NK-92 (cell line): ENCODE results near the gene TMA7.
A peak's percentile ranks its signal among the peaks of the same experiment; 100 is the strongest.
"Not testable (repeated sequence)": the region's sequence is repeated elsewhere in the genome, so short reads cannot be mapped to it uniquely, and the experiment has no call there.

Source experiments
- DNase-seq: peaks from one replicate; lab custom pipeline; 2025; ENCODE audit not compliant: unreplicated experiment; lab: John Stamatoyannopoulos, UW

The TMA7 gene

DNA sequence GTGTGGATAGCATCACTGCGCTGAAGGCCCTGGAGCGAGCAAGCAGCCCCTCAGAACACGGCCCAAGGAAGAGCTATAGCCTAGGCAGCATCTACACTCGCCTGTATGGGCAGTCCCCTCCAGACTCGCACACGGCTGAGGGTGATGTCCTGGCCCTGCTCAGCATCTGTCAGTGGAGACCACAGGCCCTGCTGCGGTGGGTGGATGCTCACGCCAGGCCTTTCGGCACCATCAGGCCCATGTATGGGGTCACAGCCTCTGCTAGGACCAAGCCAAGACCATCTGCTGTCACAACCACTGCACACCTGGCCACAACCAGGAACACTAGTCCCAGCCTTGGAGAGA is 27.0 kb downstream of the TMA7 start:
- DNase-seq = no peak

DNA sequence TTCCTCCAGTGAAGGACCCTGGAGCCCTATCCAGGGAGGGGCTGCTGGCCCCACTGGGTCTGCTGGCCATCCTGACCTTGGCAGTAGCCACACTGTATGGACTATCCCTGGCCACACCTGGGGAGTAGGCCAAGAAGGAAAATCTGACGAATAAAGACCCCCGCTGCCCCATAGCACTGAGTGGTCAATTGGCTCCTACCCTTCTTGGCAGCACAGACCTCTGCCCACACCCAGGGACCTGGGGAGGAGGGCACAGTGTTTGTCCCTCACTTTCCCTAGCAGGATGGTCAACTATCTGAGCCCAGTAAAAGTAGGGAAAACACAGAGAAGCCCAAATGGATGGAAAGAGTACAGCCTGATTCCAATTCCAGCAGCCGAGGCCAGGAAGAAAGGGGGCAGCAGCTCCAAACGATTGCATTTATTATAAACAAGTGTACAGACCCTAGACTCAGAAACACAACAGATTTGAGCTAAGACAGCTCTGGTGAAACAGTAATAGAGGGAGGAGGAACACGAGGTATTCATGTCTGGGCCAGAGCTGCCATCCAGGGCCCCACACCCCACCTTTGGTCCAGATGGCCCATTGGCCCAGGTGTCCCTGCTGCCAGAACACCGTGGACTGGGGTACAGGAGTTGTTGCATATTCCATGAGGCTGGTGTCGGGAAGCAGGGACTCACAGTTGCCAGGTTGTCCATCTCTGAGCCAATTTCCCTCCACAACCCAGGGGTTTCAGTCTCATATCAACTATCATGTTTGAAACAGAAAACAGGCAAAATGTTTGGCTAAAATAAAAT is 27.6 kb downstream of the TMA7 start:
- DNase-seq = no peak

DNA sequence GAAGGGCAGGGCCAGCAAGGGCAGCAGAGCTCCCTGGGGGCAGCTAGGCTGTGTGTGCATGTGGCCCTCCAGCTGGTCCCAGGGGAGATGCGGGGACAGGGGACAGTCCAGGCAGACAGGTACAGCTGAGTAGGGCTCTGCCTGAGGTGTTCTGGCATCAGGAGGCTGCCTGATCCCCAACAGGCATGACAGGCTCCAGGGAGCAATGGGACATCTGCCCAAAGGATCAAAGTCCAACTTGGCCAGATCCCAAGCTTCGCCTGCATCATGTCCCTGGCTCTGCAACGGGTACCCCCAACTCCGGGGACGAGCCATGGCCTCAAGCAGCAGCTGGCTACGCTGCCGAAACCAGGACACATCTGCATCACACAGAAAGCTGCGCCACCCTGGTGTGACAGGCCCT is 28.3 kb downstream of the TMA7 start:
- DNase-seq = no peak

DNA sequence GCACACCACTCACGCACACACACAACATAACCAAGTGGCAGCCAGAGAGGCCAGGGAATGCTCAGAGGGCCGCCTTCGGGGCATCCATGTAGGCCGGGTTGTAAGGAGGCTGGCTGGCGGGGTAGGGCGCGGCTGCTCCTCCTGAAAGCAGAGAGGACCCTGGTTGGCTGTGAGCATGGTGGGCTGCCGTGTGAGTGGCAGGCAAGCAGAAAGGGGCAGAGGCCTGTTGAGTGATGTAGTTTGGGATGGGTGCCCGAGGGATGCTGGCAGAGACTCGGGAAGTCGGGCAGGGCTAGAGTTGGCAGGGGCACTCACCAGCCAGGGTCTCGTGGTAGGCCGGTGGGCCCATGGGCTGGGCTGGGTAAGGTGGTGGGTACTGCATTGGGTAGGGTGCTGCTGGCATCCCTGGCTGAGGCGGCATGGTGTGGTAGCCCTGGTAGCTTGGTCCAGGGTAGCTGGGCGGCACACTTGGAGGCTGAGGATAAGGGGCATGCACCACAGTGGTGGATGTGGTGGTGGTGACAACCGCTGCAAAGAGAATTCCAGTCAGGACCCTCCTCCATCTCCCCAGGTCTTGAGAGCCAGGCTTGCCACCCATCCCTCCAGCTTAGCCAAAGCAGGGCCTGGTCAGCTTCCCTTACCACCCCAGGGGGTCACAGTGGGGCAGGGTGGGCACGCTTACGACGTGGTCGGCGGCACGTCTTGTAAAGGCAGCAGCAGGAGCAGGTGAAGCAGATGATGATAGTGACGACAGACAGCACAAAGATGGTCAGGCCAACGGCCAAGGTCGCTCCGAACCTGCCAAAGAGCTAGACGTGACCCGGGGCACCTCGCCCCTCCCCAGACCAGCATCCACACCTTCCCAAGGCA is 29.2 kb downstream of the TMA7 start:
- no peak for DNase-seq

DNA sequence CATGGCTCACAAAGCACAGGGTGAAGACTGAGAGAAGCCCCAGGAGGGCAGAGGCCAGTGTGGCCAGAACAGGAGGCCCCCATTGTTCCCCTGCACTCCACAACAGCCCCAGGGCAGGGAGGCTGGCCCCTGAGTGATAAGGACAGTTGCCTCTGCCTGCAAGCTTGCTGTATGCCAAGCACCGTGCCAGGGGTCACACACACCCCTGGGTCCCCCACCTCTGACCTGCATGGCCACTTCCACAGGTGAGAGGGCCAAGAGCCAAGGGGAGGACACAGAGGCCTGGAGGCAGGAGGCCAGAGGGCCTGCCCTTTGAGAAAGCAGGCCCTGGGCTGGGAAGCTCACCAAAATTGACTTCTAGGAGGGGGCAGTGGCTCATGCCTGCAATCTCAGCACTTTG is 30.2 kb downstream of the TMA7 start:
- no peak for DNase-seq

DNA sequence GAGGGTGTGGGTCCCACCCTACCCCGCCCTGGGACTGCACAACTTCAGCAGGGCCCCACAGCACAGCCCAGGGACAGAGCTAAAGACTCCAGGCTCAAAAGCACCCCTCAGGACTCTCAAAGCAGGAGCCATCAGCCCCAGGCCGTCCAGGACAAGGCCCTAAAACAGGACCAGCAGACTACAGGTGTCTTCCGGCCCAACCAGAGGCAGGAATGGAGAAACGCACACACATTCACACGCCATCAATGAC is 32.5 kb downstream of the TMA7 start:
- DNase-seq = no peak

DNA sequence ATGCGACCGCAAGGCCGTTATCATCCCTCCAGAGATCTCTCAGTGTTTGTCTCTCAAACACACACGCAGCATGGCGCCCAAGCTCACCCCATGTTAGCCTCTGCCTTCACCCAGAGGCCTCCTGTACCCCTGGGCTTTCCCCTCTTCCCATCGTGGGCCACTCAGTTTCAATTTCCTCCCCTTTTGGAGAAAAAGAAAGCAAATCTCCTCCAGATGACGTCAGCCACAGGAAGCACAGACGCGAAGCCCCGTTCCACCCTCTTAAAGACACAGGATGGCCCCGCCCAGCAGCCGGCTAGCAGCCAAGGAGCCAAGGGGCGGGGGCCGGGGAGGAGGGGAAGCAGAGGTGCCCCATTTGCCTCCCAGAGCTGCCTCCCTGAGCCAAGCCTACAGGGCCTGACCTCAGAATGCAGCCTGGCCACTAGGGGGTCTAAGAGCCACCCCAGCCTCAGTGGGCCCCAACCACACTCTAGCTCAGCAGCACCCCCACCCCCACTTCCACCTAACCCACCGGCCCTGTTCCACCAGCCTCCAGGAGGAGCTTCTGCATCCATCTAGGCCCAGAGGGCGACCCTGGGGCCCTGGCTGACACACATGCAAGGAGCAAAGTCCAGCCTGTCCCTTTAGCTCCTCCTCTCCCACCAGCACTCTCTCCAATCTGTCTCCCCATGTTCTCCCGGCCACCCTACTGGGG is 33.0 kb downstream of the TMA7 start:
- DNase-seq = peak; percentile 54

DNA sequence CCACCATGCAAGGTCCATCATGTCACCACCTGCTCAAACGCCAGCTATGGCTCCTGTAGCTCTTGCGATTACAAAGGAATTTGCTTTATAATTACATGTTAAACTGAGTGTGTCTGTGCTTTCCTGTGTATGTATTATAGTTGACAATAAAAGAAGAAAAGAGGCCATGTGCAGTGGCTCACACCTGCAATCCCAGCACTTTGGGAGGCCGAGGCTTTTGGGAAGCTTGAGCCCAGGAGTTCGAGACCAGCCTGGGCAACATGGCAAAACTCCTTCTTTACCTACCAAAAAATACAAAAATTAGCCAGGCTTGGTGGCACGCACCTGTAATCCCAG is 33.5 kb downstream of the TMA7 start:
- DNase-seq = no peak

DNA sequence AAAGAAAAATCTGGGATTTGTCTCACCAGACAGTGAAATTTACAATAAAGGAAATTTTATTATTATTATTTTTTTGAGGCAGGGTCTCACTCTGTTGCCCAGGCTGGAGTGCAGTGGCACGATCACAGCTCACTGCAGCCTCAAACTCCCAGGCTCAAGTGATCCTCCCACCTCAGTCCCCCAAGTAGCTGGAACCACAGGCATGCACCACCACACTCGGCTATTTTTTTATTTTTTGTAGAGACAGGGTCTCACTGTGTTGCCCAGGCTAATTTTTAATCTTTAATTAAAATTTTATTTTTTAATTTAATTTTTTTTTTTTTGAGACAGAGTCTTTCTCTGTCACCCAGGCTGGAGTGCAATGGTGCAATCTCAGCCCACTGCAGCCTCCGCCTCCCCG is 34.0 kb downstream of the TMA7 start:
- DNase-seq = not testable (repeated sequence)

DNA sequence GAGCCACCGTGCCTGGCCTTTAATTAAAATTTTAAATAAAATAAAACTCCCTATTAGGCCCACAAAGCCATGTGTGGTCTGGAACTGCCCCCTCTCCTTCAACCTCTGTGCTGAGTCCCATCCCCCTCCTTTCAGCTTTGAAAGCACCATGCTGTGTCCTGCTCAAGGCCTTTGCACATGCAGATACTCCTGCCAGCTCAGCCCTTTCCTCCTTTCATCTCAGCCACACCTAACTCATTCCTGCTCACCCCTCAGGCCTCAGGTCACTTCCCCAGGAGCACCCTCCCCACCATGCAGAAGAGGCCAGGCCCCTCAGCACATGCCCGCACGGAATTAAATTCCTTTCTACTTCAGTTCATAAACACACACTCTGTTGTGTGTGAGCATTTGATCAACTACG is 34.6 kb downstream of the TMA7 start:
- DNase-seq = no peak

DNA sequence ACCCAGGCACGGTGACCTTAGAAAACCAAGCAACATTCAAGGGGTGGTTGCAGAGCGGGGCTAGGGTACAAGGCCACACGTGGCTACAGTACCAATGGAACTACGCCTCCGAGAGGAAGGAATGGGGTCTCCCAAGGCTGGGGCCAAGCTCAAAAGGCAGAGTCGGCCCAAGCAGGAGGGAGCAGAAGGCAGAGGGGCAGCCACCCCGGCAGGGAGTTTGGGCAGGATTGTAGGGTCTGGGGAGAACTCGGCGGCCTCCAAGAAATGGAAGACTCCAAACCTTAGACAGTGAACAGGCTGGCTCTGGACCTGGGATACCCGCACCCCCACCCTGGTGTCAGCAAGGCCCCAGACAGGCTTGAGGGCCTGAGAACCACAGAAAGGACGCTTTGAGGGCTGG is 35.1 kb downstream of the TMA7 start:
- DNase-seq = no peak

DNA sequence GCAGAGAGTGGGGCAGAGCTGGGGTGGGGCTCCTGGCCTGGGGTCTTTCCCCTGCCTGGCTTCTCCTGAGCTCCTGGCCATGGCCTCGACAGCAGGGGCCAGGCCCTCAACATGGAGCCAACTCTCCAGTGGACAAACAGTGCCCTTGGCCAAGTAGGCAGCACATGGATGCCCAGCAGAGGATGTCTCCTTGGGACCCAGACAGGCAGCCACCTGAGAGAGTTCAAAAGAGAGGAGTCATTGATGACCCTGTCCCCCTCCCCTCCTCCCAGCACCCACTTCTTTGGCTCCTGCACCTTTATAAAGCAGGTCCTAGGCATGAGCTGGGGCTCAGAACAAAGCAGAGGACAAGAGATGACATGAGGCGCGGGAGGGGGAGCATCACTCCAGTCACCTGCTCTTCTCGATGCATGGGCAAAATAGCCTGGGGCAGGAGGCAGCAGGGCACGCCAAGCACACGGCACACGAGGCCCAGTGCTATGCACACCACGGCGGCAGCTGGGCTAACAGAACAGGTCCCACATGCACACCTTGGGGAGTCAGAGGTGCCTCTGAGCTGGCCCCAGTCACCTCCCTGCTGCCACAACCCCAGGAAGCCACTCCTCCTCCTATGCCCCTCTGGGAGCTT is 36.5 kb downstream of the TMA7 start:
- DNase-seq = no peak

DNA sequence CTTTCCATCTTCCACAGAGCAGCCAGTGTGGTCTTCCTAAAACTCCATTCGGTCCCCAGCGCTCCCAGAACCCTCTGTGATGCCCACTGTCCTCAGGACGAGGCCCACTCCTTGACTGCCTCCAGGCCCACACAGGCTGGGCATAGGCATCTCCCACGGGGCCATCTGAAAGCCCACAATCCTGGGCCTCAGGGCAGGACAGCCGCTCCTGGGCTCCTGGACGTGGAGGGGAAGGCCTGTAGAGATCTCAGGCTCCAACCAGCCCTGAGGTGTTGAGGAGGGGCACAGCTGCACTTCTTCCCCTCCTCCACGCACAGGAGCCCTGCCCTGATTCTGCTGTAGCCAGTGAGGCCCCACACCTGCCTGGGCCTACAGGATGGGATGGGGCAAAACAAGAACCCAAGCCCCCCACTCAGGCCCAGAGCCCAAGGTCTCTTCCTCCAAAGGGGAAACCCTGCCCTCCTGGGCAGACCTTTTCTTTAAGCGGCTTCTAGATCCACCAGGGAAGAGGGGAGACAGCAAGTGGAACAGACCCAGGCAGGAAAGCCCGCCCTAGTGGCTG is 38.0 kb downstream of the TMA7 start:
- no peak for DNase-seq

DNA sequence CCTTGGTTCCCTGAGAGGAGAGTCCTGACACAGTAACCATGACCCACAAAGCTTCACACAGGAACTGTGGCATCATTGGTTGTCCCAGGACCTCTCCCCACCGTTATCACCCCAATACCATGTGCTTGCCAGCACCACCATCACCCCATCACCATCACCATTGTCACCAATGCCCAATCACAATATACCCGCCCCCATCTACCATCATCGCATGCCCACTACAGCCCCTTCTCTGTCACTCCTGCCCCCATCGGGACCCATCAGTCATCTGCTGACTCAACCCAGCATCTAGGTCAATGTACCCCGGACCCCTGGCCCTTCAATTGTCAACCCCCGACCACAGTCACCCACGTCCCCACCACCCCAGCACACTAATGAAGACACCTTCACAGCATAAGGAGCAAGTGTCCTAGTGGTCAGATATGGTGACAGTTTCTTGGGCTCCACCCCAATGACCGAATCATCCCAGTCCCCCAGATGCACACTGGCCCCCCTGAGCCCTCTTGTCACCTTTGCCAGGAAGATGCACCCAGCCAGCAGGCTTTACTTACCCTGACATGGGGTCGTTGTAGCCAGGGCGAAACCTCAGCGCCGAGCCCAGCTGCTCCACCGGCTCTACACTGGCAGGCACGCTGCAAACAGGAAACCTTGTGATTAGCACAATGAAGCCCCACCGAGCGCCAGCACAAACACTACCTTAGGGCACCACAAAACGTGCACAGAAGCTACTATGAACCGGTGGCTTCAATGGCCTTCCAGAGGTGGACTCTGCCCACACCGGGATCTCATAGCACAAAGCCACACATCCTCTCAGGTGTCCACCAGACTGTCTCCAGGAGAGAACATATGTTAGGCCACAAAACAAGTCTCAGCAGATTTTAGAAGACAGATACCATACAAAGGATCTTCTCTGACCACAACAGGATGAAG is 38.8 kb downstream of the TMA7 start:
- no peak for DNase-seq

DNA sequence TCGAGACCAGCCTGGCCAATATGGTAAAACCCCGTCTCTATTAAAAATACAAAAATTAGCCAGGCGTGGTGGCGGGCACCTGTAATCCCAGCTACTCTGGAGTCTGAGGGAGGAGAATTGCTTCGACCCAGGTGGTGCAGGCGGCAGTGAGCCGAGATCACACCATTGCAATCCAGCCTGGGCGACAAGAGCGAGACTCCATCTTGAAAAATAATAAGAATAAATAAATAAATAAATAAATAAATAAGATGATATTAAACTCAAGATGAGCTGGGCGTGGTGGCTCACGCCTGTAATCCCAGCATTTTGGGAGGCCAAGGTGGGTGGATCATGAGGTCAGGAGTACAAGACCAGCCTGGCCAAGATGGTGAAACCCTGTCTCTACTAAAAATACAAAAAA is 40.8 kb downstream of the TMA7 start:
- not testable (repeated sequence) for DNase-seq

DNA sequence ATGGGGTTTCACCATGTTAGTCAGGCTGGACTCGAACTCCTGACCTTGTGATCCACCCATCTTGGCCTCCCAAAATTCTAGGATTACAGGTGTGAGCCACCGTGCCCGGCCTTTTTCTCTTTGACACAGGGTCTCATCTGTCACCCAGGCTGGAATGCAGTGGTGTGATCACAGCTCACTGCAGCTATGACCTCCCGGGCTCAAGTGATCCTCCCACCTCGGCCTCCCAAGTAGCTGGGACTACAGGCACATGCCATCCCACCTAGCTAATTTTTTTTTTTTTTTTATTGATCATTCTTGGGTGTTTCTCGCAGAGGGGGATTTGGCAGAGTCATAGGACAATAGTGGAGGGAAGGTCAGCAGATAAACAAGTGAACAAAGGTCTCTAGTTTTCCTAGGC is 42.8 kb downstream of the TMA7 start:
- DNase-seq = not testable (repeated sequence)

DNA sequence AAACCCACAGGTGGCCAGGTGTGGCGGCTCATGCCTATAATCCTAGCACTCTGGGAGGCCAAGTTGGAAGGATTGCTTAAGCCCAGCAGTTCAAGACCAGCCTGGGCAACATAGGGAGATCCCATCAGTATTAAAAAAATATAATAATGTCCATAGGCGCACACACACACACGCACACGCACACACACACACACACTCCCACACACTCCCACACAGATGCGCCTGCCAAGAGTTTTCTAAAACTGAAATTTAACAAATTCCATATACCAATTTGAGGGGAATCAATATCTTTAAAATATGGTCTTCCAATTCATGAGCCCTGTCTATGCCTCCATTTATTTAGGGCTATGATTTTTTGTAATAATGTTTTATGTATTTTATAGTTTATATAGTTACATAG is 46.9 kb downstream of the TMA7 start:
- DNase-seq = no peak

DNA sequence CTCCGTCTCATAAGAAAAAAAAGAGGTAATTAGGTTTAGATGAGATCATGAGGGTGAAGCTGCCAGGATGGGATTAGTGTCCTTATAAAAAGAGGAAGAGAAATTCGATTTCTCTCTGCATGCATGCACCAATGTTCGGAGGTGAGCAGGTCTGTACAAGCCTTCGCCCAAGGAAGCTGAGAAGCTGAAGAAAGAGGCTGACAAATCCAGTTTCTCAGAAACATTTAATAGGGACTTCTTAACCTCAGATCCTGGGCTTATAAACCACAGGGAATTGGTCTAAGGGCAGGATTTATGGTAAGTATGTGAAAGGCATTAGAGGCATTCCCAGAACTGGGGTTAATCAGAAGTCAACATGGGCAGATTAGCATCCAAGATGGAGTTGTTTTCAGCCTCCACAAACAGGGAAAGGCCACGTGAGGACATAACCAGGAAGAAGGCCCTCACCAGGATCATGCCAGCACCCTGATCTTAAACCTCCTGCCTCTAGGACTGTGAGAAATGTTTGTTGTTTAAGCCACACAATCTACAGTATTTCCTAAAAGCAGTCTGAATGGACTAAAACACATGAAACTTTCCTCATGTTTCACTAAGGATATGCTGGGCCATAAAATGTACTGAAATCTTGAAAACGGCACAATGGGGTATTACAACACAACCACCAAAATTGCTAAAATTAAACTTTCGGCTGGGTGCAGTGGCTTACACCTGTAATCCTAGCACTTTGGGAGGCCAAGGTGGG is 52.6 kb downstream of the TMA7 start:
- no peak for DNase-seq

DNA sequence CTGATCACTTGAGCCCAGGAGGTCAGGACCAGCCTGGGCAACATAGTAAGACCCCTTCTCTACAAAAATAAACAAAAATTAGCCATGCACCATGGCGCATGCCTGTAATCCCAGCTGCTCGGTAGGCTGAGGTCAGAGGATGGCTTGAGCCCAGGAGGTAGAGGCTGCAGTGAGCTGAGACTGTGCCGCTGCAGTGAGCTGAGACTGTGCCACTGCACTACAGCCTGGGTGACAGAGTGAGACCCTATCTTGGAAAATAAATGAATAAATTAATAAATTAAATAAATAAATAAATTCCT is 53.1 kb downstream of the TMA7 start:
- DNase-seq = no peak
